Fibroblast of the aortic adventitia (primary cell): ENCODE results near the gene PHF13. TPM values are rescaled to one million over a fixed set of nuclear protein-coding genes. Genes with fewer than 3 reads are reported as not detected.

Source experiments
- DNase-seq: peaks from one replicate; pipeline ENCODE4 v3.0.0-alpha.2; 2010; ENCODE audit warnings: low read depth
- H3K4me3 ChIP-seq: 2 replicates; pipeline ENCODE4 v1.5.1; 2011; ENCODE audit warnings: low read depth, mild to moderate bottlenecking, control low read depth, low read length, moderate library complexity
- CTCF ChIP-seq: IDR thresholded peaks from 2 replicates; pipeline ENCODE4 v1.5.1; 2011; ENCODE audit warnings: mild to moderate bottlenecking, low read length, control low read depth, inconsistent platforms; ENCODE audit not compliant: insufficient read depth
- total RNA-seq: library from RNA; depleted of rRNA; stranded (reverse); fragments of >200 nt; gene quantifications from 2 replicates; pipeline ENCODE4 v1.2.3, GENCODE V29; 2012; ENCODE audit warnings: low replicate concordance

PHF13 gene
- total RNA-seq, 1 donor: 14.7 TPM

DNA sequence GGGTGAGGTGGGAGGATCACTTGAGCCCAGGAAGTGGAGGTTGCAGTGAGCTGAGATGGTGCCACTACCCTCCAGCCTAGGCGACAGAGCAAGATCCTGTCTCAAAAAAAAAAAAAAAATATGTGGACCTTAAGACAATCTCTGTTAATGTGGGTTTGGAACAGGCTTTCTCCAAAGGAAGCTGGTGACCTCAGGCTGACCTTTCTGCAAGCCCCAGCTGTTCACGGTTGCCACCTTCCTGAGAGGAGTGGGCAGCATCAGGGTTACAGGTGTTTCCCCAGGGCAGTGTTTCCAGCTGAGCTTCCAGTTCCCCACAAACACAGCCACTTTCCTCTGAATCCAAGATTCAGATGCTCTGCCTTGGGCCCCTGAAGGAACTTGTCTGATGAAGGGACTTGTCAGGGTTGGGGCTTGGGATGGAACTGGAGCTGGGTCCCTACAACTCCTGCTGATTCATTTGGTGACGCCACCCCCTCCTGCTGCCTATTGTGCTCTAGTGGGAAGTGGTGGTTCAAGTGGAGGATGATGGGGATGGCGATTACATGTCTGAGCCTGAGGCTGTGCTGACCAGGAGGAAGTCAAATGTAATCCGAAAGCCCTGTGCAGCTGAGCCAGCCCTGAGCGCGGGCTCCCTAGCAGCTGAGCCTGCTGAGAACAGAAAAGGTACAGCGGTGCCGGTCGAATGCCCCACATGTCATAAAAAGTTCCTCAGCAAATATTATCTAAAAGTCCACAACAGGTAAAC lies 31.8 kb upstream of the PHF13 start:
- peak overlapping the region; percentile 9 for H3K4me3 ChIP-seq
- DNase-seq: no peak
- no peak for TF ChIP-seq CTCF

DNA sequence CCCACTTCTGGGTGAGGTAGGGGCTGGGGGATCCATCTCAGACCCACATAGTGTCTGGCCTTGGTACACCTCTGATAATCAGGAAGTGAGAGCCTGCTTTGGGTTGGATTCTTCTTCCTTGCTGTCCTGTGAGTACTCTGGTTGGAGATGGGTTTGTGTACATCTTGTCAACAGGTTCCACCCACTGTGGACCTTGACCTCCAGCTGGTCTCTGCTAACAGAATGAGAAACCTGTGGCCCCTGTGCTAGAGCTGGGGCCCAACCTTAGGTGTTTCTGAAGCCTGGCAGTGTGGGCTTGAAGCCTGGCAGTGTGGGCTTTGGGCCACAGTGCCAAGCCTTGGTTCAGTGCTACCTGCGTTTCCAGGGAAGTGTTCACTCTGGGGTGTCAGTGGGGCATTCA lies 31.2 kb upstream of the PHF13 start:
- no peak for TF ChIP-seq CTCF
- no peak for DNase-seq

DNA sequence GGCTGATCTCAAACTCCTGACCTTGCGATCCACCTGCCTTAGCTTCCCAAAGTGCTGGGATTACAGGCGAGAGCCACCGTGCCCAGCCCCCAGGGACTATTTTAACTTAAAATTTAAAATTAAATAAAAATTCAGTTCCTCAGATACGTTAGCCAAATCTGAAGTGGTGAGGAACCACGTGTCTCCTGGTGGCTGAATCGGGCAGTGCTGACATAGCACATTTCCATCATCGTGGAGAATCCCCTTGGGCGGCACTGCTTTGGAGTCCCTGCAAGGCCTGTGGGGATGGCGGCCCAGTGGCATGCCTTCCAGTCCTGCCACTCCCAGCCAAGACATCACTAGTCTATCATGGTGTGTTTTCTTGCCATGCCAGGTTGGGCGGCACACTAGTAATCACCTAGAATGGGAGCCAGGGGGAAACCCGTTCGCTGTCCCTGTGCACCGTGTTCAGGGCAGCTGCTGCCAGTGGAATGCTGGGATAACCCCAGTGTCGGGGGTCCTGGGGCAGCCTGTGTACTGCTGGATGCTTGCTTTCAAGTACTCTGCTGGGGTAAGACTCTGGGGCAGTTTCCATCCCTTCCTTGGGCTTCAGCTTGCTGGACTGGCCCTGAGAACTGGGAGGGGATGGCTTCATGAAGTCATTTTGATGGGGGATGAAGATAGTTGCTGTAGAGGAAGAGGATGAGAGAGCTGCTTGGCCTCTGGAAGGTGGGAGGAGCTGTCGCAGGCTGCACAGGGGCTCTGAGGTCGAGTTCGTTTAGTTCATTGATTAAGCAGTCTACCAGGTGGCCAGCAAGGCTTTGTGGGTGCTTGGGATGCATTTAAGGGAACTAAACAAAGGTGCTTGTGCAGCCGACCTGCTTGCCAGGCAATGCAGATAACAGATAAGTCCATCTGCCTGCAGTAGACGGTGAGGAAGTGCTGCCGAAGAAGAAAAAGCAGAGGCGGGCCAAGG lies 29.1 kb upstream of the PHF13 start:
- DNase-seq: no peak

More for the DNA sequence above, 31.2 kb upstream of the PHF13 start:
- no peak overlapping the region for H3K4me3 ChIP-seq

GRCh38 chr1:6585081-6585722 lies 28.3 kb upstream of the PHF13 start:
- TF ChIP-seq CTCF: no peak
- DNase-seq: no peak

More for the DNA sequence above, 29.1 kb upstream of the PHF13 start:
- TF ChIP-seq CTCF: peak; percentile 36
- H3K4me3 ChIP-seq: no peak overlapping the region

DNA sequence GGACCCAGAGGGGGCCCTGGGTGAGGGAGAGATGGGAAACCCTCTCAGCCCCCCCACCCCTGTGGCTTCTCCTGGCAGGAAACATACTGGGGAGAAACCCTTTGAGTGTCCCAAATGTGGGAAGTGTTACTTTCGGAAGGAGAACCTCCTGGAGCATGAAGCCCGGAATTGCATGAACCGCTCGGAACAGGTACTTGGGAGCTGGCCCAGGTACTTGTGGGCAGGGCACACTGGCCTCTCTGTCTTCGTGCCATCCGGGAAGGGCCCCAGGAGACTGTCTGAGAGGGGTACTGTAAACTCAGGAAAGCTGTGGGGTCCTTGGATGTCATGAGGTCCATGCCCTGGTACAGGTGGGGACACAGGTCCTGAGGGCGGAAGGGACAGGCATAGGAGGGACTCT lies 27.7 kb upstream of the PHF13 start:
- TF ChIP-seq CTCF: no peak
- no peak for DNase-seq
- no peak overlapping the region for H3K4me3 ChIP-seq

More at GRCh38 chr1:6585081-6585722, 28.3 kb upstream of the PHF13 start:
- H3K4me3 ChIP-seq: no peak overlapping the region

DNA sequence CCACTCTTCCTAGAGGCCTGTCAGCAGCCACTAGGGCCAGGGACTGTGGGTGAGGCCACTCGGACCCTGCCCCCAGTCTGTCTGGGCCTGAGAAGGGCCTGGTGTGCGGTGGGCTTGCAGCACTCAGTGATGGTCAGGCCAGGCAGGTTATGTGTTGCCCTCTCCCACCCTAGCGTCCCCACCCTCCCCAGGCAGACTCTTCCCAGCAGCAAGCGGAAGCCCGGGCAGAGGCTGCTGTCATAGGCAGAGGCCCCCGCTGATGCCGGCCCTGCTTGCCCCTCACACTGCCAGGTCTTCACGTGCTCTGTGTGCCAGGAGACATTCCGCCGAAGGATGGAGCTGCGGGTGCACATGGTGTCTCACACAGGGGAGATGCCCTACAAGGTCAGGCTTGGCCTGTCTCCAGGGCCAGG lies 27.1 kb upstream of the PHF13 start:
- no peak overlapping the region for H3K4me3 ChIP-seq
- DNase-seq: no peak
- TF ChIP-seq CTCF: no peak
